Hematopoietic multipotent progenitor cell treated with erythropoietin and hydrocortisone succinate and interleukin-3 and kit ligand, for 4 days (in vitro differentiated cells): Measurements from ENCODE around the gene CCDC40.

Source experiments
- DNase-seq: peaks from one replicate; pipeline ENCODE4 v3.0.0-alpha.2; 2015

CCDC40 gene

GRCh38 chr17:80147035-80147822 lies 110.8 kb downstream of the CCDC40 start, which contains the start of gene EIF4A3:
TSS of gene EIF4A3 (minus strand) at chr17:80147128. CDS start at chr17:80146961, 167 bp downstream.
- DNase-seq: peak; percentile 100
